ENCODE data around the gene SERTAD2.

DNA sequence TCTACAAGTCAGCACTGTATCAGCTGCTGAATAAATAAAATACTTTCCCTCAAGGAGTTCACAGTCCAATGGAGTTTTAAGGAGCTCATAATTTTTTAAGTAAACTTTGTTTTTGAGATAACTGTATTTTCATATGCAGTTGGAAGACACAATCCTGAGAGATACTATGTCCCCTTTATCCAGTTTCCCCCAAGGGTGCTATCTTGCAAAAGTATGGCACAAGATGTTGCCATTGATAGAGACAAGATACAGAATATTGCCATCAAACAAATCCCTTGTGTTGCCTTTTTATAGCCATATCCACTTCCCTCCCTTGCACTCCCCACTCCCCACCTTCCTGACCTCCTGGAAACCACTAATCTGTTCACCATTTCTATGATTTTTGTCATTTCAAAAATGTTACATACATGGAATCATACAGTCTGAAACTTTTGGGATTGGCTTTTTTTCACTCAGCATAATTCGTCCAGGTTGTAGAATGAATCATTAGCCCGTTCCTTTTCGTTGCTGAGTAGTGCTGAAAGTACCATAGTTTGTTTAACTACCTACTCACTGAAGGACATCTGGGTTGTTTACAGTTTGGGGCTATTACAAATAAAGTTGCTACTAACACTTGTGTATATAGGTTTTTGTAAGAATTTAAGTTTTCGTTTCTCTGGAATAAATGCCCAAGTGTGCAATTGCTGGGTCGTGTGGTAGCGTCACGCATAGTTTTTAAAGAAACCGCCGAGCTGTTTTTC lies 30.2 kb upstream of the SERTAD2 start:
- no peak for TF ChIP-seq POLR2A (IDR thresholded peaks at IDR 0.05)
- TF ChIP-seq, protein P1, sequence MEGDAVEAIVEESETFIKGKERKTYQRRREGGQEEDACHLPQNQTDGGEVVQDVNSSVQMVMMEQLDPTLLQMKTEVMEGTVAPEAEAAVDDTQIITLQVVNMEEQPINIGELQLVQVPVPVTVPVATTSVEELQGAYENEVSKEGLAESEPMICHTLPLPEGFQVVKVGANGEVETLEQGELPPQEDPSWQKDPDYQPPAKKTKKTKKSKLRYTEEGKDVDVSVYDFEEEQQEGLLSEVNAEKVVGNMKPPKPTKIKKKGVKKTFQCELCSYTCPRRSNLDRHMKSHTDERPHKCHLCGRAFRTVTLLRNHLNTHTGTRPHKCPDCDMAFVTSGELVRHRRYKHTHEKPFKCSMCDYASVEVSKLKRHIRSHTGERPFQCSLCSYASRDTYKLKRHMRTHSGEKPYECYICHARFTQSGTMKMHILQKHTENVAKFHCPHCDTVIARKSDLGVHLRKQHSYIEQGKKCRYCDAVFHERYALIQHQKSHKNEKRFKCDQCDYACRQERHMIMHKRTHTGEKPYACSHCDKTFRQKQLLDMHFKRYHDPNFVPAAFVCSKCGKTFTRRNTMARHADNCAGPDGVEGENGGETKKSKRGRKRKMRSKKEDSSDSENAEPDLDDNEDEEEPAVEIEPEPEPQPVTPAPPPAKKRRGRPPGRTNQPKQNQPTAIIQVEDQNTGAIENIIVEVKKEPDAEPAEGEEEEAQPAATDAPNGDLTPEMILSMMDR (IDR thresholded peaks at IDR 0.05): no peak
- no peak for TF ChIP-seq POLR2AphosphoS5 (IDR thresholded peaks at IDR 0.05)
